GM19023 (cell line): ENCODE data around the gene UBE2J1.
"Not testable (repeated sequence)": the region's sequence is repeated elsewhere in the genome, so short reads cannot be mapped to it uniquely, and the experiment has no call there.

Experiments used
- ATAC-seq: cut with Tn5 transposase; IDR thresholded peaks from one replicate; pipeline ENCODE4 v1.9.1; 2021; ENCODE audit warnings: mild to moderate bottlenecking, moderate library complexity; ENCODE audit not compliant: unreplicated experiment

Gene UBE2J1, protein sequence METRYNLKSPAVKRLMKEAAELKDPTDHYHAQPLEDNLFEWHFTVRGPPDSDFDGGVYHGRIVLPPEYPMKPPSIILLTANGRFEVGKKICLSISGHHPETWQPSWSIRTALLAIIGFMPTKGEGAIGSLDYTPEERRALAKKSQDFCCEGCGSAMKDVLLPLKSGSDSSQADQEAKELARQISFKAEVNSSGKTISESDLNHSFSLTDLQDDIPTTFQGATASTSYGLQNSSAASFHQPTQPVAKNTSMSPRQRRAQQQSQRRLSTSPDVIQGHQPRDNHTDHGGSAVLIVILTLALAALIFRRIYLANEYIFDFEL

GRCh38 chr6:89352278-89353117, at the start of gene UBE2J1:
UBE2J1 (minus strand) TSS chr6:89352722; CDS start chr6:89352569, 153 bp downstream.
- peak; percentile 53 for ATAC-seq

DNA sequence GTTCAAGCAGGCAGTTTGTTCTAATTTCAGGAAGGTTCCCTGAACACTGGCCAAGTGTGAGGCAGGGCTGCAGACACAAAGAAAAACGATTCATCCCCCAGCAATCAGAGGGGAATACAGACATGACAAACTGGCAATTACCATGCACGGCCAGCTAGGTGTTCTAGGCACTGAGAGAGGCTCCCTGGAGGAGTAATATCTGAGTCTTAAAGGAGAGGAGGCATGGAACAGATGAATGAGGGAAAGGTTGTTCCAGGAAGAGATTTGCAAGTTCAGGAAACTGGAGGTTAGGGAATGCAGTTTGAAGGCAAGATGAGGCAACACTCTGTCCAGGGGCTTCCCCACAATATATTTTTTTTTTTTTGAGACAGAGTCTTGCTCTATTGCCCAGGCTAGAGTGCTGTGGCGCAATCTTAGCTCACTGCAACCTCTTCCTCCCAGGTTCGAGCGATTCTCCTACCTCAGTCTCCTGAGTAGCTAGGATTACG, 48.4 kb upstream of the UBE2J1 start:
- no peak for ATAC-seq

DNA sequence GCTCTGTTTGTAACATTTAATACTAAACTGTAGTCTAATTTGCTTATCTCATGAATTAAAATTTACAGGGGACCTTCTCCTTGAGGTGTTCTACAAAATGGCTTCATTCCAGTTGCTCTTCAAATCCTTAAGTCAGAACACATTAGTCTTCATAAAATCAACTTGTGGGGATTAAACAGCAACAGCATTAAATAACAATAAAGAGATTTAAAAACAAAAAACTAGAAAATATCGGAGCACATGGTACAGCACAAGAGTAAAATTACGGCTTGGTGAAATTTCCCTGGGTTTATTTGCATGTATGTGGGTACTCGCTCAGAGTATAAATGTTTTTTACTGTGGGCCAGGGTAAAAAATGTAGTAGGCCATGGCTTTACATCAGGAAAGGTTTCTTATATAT, 47.5 kb upstream of the UBE2J1 start:
- ATAC-seq: no peak

DNA sequence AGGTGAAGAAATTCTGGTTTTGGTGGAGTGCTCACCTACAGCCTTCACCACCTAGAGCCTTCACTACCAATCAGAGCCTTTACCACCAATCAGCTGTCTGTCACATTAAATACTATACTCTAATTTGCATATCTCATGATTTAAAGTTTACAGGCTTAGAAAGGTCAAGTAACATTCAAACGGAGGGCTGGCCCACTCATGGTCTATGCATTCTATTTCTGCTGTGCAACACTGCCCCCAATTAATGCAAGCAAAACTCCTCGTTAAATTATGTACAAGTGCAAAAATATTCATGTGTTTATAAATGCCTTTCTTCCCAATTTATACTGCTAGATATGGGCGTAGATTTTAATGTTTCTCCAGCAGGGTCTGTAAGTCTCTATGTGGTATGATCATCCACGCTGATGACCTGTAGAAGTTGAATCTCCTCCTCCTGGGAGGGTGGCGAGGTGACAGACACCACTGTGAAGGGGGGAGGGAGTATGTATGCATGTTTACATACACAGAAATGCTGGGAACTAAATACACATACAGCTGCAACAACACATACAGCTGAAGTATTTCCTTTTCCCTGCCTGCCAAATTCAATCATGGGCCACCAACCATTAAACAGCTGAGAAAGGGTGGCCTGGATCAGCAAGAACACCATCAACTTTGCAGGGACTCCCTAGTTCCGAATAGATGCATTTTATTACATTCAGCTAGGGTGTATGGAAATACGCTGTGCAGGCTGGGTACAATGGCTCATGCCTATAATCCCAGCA, 46.4 kb upstream of the UBE2J1 start:
- ATAC-seq: no peak

DNA sequence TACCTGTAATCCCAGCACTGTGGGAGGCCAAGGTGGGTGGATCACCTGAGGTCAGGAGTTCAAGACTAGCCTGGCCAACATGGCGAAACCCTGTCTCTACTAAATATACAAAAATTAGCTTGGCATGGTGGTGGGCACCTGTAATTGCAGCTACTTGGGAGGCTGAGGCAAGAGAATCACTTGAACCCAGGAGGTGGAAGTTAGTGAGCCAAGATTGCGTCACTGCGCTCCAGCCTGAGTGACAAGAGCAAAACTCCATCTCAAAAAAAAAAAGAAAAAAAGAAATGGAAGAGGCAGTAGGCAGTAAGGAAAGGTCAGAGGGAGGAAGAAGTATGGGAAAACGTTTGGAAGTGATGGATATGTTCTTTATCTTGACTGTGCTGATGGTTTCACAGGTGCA, 45.4 kb upstream of the UBE2J1 start:
- ATAC-seq: not testable (repeated sequence)

DNA sequence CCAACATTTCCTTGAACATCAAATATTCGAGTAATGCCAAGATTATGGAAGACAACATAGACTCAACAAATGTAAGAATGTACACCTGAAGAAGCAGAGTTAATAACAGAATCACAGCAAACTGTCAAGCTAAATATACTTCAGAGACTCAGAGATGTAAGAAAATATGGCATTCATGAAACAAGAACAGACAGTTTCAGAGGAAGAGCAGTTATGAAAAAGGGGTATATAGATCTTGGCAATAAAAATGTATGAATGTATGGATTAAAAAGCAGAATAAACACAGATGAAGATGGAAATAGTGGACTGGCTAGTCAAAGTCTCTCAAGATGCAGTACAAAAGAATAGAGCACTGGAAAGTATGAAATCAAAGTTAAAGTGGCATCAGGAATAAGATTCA, 41.1 kb upstream of the UBE2J1 start:
- ATAC-seq: no peak

GRCh38 chr6:89392823-89393222, 40.3 kb upstream of the UBE2J1 start:
- ATAC-seq: no peak

GRCh38 chr6:89388846-89389245, 36.3 kb upstream of the UBE2J1 start:
- ATAC-seq: no peak

GRCh38 chr6:89387516-89388201, 35.1 kb upstream of the UBE2J1 start:
- peak; percentile 88 for ATAC-seq

GRCh38 chr6:89386917-89387491, 34.5 kb upstream of the UBE2J1 start:
- peak; percentile 37 for ATAC-seq

DNA sequence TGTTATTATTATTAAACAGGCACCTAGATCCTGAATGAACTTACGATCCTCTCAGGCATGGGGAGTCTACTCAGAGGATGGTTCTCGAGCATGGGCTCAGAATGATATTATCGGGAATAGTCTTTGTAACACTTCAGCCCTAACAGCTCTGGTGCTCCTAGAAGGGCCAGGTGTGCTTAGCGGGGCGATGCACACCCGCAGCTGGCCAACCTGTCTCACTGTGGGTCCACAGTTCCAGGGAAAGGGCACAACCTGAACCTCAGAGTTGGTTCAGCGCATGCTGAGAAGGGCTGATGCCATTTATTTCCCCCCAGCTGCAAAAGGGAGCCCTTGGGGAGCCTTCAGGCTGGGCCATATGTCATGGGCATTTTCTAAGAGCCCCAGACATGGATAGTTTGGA, 33.3 kb upstream of the UBE2J1 start:
- no peak for ATAC-seq

GRCh38 chr6:89385156-89385667, 32.7 kb upstream of the UBE2J1 start:
- ATAC-seq: no peak

- no peak for ATAC-seq
Observed at GRCh38 chr6:89381031-89381430, 28.5 kb upstream of the UBE2J1 start.

DNA sequence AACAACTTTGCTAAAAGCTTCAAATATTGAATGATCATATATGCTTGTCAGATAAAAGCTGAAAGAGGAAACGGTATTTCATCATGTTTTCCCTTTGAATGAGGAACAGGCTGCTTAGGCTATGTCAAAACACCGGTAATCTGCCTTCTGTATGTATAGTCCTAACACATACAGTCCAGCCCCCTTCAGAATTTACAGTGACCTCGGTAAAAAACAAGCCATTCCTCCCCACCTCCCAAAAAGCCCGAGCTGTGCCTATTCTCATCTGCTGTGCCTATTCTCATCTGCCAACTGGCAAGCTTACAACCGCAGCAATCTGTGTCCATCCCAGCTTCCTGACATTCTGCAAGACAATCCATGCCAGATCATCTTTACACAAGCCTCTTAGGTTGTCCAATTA, 26.8 kb upstream of the UBE2J1 start:
- ATAC-seq: no peak

DNA sequence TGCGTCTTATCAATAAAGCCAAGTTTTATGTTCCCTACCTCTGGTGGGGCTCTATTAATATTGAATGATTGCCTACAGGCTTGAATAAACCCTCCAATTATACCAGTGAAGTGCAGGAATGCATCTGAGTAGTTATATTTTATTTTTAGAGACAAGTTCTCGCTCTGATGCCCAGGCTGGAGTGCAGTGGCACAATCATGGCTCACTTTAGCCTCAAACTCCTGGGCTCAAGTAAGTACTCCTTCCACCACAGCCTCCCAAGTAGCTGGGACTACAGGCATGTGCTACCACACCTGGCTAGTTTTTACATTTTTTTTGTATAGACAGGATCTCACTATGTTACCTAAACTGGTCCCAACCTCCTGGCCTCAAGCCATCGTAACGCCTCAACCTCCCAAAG, 26.1 kb upstream of the UBE2J1 start:
- ATAC-seq: no peak

- ATAC-seq: peak; percentile 80
Observed at GRCh38 chr6:89375427-89376267, 23.1 kb upstream of the UBE2J1 start.

DNA sequence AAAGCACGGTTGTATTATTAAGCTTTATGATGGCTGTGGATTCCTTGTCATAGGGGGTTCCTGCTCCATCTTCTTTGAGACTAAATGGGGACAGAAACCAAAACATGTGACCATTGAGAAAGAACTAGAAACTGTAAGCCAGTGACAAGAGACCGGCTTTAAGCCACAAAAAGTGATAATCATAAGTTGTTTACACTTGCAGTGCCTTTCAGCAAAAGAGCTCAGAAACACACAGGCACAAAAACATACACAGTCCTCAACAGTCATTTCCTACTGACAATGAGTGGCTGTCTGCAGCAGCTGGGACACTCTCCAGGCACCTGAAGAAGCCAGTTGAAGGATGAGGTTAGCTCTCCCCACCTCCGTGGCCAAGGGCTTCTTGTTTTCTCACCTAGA, 20.0 kb upstream of the UBE2J1 start:
- peak; percentile 48 for ATAC-seq

DNA sequence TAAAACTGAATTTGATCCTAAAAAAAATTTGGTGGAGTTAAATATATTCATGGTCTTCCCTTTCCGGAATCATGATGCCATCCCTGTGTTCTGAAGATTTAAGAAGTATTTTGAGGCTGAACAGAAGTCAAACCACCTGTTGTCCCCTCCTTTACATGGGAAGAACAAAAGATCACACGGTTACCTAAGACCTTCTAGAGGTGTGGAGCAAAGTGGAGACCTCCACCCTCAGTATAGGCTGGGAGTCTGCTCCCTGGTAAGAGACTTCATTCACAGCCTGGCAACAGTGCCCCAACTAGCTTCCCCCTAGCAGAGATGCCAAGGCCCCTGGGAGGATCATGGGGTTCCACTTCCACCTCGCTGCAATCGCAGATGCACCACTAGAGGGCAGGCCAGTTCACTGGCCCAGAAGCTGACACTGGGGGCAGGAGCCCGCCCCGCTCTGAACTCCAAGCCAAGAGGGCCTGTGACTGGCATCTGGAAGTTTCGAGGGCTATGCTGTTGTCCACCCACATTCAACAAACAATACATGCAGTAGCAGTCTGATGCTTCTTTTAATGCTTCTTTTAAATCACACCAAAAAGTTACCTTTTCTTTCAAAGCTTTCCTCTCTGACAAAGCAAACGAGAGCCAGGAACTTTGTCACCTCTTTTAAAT, 19.5 kb upstream of the UBE2J1 start:
- ATAC-seq: peak; percentile 69

GRCh38 chr6:89368999-89369398, 16.5 kb upstream of the UBE2J1 start:
- ATAC-seq: no peak
